ENCODE results near the gene IL1RAPL1.
"Not testable (repeated sequence)": the region's sequence is repeated elsewhere in the genome, so short reads cannot be mapped to it uniquely, and the experiment has no call there.

The IL1RAPL1 gene

DNA sequence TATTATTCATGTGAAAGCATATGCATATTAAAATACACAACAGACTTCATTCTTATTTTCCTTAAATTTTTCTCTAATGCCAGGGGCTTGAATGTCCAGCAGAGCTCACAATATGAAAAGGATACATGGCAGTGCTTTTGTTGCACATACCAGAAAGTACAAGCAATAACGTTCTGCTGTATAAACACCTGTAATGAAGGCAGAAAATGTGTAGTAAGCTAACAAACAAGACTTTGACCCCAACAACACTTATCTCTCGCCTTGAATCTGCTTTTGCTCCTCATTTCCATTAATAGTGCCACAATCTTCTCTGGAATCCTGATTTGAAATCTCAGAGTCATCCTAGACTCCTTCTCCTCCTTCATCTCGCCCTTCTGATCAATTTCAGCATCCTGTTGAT lies 687.3 kb downstream of the IL1RAPL1 start:
- no peak for DNase-seq (ENCODE audit: low spot score)

DNA sequence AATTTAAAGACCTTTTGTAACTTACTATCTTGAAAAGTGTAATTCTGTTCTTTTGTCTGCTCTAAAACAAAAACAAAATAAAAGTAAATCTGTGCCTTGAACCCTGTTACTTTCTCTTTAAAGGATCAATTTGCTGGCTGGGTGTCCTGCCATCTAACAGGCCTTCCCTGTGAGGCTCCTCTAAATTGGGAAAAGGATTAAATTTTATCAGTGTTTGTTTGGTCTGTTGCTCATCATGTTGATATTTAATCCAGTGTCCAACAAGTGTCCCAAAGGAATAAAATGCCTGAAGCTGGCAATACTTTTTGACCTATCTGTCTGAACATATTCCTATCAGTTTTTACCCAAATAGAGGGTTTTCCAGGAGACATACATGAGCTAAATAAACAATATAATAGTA lies 688.7 kb downstream of the IL1RAPL1 start:
- no peak for DNase-seq (ENCODE audit: low spot score)

DNA sequence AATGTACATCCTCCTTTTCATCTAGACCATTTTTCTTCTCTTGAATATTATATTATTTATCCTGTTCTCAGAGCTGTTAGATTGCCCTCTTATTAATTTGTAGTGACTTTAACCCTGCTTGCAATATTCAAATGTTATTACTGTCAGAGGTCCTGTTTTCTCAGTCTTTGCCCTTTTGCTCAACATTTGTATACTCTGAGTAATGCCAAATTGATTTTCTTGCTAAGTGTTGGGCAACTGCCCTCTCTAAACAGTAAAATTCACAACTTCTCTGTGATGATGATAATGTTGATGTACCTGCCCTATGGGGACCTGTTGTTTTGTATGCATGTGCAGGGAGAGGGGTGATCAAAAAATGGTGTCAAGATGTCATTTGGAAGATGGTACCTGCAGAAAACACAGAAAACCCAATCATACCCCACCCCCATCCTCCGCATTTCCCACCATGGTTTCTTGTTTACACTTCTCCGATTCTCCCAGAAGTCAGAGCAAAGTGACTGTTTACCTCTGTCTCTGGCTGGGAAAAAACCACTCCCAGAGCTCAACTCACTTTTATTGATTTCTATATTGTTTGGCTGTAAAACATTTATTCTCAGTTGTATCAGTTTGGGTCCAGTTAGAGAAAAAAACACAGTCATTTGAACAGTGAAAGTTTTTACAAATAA lies 694.0 kb downstream of the IL1RAPL1 start:
- no peak for DNase-seq (ENCODE audit: low spot score)

DNA sequence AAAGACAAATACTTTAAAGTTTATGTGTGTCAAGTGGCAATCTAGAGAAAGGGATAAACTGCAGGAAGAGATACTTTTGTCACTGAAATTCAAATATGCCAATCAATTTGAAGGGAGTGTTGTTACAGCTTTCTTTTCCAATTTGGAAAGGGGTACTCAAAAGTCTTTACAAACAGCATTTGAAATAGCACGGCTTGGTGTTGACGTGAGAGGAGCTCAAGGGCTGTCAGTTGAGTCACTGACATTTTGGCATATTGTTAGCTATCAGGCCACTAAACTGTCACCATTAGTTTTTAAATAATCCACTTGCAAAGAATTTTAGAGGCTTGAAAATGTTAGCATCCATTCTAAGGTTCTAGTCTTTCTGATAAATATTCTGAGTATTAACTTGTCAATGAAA lies 698.4 kb downstream of the IL1RAPL1 start:
- no peak for DNase-seq (ENCODE audit: low spot score)

- no peak for DNase-seq (ENCODE audit: low spot score)
Observed at GRCh38 chrX:29295987-29296680, 708.9 kb downstream of the IL1RAPL1 start.

DNA sequence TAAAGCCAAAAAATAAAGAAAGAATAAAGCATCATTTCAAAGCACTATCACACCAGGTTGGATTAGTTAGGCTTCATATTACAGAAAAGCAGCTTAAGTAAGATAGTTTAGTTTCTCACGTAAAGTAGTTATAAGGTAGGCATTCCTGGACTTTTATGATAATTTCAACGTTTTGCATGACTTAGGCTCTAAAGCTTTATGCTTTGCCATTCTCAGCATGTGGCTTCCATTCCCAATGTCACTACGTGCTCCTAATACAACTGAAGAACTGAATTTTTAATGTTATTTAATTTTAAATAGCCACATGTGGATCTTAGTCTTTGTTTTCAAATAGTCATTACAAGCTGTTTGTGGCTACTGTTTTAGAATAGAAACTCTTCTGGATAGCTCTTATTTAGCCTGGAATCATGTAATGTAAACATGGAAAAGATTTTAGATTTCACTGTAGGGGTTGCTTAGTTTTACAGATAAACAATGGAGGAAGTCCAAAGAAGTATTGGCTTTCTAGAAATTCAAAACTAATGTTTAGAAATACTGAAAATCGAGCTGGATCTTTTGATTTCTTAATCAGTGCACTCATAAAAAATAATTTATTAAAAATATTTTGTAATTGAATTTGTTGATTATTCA lies 710.0 kb downstream of the IL1RAPL1 start:
- no peak for DNase-seq (ENCODE audit: low spot score)

DNA sequence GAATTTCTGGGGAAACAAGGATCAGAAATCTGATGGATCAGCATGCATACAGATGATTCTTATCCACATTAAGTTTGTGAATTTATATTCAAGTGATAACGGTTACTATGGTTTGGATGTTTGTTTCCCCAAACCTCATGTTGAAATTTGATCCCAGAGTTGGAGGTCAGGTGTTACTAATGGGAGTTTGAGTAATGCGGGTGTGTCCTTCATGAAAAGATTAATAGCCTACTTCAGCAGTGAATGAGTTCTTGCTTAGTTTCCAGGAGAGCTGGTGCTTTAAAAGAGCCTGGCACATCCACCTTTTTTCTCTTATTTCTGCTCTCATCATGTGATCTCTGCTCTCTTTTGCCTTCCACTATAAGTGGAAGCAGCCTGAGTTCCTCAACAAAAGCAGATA lies 712.4 kb downstream of the IL1RAPL1 start:
- DNase-seq (ENCODE audit: low spot score), result no peak

DNA sequence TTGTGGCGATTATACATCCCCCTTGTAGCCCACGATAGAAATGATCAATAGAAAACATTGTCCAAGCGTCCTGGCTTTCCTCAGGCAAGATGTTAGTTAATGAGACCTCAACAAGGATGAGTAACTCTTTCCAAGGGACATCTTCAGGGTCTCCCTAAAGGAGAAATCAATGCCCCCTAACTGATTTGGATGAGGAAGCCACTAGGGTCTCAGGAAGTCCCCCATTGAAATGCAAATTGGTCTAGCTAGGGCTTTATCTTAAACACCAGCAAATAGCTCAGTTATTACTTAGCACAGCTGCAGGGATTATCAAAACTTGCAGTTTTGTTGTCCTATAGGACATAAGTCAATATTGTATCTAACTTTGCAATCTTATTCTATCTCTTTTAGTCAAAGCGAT lies 721.5 kb downstream of the IL1RAPL1 start:
- DNase-seq (ENCODE audit: low spot score), result no peak

DNA sequence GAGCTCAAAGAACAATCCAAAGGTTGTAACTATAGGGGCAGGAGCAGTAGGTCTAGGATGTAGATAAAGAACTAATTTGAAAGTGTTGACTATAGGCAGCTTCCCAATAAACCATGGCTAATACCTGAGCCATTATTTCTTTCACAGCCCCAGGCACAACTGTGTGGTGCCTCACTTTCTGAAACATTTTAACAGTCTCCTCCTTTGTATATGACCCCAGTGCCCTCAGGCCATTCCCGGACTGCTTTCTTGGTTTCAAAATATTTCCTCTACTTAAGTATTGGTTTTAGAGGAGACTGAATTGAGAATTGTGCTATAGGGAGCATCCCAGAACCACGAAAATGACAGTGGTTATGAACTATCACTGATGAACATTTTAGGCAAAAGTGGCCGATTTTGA lies 728.7 kb downstream of the IL1RAPL1 start:
- DNase-seq (ENCODE audit: low spot score), result no peak

DNA sequence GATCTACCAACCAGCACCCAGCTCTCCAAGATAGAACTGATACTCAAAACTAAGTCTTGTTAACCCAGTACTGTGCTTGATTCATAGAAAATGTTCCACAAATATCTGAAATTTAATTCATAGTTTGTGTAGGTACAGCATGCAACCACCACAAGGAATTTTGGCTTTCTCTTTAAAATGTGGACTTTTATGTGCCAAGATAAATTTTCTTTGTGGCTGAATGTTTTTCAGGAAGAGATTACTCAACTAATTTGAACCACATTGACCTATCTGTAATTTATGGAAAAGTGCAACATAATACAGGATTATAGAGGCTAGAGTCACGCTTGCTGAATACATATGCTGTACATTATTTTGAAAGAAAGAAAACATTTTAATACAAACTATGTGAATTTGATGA lies 730.8 kb downstream of the IL1RAPL1 start:
- DNase-seq (ENCODE audit: low spot score), result no peak

GRCh38 chrX:29332429-29332828 lies 745.2 kb downstream of the IL1RAPL1 start:
- DNase-seq (ENCODE audit: low spot score), result not testable (repeated sequence)

GRCh38 chrX:29333091-29333490 lies 745.8 kb downstream of the IL1RAPL1 start:
- not testable (repeated sequence) for DNase-seq (ENCODE audit: low spot score)

DNA sequence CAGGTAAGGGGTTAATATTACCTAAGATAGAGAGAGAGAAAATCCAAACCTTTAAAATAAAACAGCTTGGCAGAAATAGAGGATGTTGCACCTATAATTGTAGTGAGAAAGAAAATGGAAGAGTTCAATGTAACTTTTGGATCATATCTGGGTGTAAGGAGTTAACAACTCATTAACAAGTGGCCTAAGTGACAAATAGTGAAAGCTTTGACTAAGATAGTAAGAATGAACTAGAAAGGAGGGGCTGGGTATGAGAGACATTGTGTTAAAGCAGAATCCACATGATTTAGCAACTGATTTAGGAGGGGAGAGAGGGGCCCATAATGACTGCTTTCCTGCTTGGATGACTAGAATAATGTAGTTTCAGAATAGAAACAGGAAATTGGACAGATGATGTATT lies 761.0 kb downstream of the IL1RAPL1 start:
- no peak for DNase-seq (ENCODE audit: low spot score)

DNA sequence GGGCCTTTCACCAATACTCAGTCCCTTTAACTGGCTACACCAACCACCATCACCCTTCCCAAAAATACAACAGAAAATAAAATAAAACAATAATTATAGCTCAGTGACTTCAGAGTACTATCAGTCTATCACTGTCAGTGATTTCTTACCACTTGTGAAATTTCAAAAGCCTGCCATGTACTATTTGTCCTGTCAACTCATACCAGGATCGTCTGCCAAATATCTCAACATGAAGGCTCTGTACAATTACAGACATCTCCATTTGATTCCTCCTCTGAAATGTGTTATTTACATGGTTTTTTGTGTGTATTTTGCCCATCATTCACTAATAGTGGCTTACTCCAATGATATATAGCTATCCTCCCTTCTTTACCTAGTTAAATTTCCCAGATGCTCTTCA lies 772.0 kb downstream of the IL1RAPL1 start:
- DNase-seq (ENCODE audit: low spot score), result no peak

DNA sequence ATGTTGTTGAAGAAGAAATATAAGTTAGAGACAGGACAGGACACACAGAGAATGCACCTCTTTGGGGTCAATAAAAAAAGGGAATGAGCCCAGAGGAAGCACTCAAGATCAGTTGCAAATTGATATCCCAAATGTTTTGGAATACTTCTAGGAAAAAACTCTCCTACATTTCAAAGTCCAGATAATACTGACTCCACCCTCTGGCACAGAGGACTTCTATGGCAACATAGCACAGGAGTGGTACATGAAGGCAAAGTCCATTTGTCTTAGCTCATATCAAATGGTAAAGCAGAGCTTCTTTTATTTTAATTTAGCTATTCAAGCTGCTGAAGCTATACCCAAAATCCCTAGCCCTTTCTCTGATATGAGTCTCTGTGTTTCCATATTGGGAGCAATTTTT lies 787.5 kb downstream of the IL1RAPL1 start:
- not testable (repeated sequence) for DNase-seq (ENCODE audit: low spot score)

DNA sequence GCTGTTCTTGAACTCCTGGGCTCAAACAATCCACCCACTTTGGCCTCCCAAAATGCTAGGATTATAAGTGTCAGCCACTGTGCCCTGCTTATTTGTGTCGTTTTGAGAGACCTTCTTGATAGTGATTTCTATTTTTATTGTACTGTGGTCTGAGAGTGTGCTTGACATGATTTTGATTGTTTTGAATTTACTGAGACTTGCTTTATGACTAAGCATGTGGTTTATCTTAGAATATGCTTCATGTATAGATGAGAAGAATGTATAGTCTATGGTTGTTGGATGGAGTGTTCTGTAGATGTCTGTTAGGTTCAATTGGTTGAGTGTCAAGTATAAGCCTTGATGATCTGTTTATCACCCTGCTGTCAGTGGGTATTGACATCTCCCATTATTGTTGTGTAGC lies 789.3 kb downstream of the IL1RAPL1 start:
- DNase-seq (ENCODE audit: low spot score), result no peak

DNA sequence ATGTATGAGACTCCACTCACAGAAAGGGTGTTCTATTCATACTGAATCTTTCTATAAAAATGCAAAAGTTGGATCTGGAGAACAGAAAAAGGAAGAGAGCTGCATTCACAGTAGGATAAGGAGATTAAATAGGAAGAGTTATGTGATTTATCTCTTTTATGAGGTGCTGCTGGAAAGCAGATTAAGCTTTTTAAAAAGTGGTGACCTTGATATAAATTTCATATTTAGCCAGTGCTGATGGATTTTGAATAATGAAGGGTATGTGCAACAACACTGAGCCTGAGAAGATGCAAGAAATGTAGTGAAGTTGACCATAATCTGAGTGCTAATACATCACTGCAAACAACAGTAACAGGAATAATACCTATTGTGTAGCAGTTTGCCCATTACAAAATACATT lies 795.6 kb downstream of the IL1RAPL1 start:
- no peak for DNase-seq (ENCODE audit: low spot score)

DNA sequence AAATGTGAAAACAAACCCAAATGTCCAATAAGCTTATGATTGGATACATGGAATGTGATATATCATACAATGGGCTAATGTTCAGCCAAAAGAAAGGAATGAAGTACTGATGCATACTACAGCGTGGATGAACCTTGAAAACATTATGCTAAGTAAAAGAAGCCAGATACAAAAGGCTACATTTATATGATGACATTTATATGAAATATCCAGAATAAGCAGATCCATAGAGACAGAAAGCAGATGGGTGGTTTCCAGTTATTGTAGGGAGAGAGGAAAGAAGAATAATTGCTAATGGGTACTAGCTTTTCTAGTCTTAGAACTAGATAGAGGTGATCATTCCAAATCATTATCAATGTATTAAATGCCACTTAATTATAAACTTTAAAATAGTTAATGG lies 801.3 kb downstream of the IL1RAPL1 start:
- DNase-seq (ENCODE audit: low spot score), result no peak

- no peak for DNase-seq (ENCODE audit: low spot score)
Observed at GRCh38 chrX:29397506-29397905, 810.3 kb downstream of the IL1RAPL1 start.

- no peak for DNase-seq (ENCODE audit: low spot score)
Observed at GRCh38 chrX:29407357-29407756, 820.1 kb downstream of the IL1RAPL1 start.

DNA sequence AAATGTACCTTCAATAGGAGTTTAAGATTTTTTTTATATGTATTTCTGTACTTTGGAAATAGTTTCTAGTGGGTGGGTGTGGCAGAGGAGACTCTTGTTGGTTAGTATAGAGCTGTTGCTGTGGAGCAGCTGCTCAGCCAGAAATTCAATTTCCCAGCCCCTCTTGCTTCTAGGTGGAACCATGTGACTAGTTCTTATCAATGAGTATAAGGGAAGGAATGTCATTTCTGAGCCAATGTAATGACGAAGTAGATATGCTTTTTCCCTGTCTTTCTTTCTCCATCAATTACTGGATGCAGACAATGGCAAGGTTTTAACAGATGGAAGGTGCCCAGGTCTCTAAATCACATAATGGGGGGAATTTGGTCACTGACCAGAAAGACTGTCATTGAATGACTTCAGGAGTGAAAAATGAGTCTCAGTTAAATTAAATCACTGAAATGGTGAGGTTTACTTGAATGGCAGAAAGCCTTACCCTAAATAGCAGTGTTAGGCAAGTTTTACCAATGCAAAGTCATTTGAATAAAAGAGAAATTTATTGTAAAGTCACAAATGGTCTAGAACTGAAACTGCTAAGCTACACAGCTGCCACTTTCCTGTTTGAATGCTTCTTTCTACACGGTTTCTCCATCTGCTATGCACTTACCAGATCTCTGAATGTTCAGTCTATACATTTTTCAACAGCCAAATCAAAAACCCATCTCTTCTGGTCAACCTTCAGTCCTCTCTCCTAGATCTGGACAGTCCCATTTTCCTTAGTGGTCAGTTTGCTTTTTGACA lies 832.7 kb downstream of the IL1RAPL1 start:
- no peak for DNase-seq (ENCODE audit: low spot score)

DNA sequence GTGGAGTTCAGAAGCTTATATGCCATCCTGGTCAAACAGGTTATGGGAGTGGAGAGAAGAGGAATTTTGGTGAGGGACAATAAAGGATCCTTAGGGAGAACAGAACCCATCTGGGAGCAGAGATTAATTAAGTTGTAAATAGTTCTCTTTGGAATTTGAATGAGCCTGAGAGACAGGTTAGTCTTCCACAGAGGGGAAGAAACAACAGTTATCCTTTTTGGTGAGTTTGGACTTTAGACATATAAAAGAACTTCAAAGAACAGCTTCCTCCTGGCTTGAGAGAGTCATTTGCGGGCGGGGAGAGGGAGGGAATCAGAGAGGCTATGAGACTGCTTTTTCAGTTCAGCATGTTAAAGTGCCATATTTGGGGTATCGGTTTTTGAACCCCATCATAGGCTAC lies 834.8 kb downstream of the IL1RAPL1 start:
- no peak for DNase-seq (ENCODE audit: low spot score)

DNA sequence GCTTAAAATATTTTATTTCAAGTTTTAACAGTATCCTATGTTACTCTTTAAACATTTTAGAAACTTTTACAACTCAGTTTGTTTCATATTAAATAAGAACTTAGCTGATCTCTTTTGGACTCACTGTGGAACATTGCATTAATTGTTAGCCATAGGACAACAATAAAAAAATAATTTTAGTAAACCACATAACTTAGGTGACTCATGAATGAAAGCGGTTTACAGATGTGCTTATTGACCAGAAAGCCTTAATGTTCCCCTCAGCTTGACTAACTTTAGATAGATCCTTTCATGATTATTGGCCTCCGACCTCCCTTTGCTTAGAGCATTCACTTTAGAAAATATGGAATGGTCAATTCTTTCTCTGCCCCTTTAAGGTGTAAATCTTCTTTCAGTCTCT lies 844.6 kb downstream of the IL1RAPL1 start:
- DNase-seq (ENCODE audit: low spot score), result no peak

Measured in ecto neural progenitor cell (in vitro differentiated cells).